NB4 (cell line): ENCODE results near the gene LRRC28.

ENCODE experiments used
- DNase-seq: peaks from one replicate; pipeline ENCODE4 v3.0.0; 2010; ENCODE audit warnings: low read depth
- H3K4me3 ChIP-seq: one replicate; pipeline ENCODE4 v1.5.1; 2011; ENCODE audit warnings: mild to moderate bottlenecking, low read depth, low read length, moderate library complexity
- MYC ChIP-seq: IDR thresholded peaks from 2 replicates; pipeline ENCODE4 v1.6.1; 2011; ENCODE audit warnings: low read depth, low read length
- POLR2A ChIP-seq: IDR thresholded peaks from 2 replicates; pipeline ENCODE4 v1.6.1; 2011; ENCODE audit warnings: mild to moderate bottlenecking; ENCODE audit not compliant: insufficient read length; ENCODE audit errors: extremely low read depth
- TF ChIP-seq, protein P1 (sequence below): IDR thresholded peaks from one replicate; pipeline ENCODE4 v1.5.1; 2012; ENCODE audit warnings: low read depth, low read length
- TF ChIP-seq, protein P2 (sequence below): IDR thresholded peaks from 2 replicates; pipeline ENCODE4 v1.6.1; 2011; ENCODE audit warnings: low read depth, low read length

LRRC28 gene

DNA sequence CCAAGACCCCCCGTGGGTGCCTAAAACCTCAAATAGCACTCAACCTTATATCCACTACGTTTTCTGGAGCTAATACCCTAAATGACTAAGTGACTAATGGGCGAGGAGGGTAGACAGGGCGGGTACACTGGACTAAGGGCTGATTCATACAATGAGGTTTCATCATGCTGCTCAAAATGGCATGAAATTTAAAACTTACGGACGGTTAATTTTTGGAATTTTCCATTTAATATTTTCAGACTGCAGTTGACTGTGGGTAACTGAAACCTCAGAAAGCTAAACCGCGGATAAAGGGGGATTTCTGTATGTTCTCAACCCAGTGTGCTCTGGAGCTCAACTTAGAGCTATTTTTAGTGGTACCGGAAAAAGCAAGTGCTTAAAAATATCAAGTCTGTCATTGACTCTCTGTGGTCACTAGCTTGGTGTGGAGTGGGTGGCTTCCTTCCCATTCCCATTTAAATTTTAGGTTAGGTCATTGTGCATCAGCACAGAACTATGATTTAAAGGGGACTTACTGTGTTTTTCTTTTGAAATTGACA, 72.9 kb downstream of the LRRC28 start:
- TF ChIP-seq MYC (no peak), POLR2A (no peak)
- TF ChIP-seq, protein P1, sequence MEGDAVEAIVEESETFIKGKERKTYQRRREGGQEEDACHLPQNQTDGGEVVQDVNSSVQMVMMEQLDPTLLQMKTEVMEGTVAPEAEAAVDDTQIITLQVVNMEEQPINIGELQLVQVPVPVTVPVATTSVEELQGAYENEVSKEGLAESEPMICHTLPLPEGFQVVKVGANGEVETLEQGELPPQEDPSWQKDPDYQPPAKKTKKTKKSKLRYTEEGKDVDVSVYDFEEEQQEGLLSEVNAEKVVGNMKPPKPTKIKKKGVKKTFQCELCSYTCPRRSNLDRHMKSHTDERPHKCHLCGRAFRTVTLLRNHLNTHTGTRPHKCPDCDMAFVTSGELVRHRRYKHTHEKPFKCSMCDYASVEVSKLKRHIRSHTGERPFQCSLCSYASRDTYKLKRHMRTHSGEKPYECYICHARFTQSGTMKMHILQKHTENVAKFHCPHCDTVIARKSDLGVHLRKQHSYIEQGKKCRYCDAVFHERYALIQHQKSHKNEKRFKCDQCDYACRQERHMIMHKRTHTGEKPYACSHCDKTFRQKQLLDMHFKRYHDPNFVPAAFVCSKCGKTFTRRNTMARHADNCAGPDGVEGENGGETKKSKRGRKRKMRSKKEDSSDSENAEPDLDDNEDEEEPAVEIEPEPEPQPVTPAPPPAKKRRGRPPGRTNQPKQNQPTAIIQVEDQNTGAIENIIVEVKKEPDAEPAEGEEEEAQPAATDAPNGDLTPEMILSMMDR, result no peak
- TF ChIP-seq, protein P2, sequence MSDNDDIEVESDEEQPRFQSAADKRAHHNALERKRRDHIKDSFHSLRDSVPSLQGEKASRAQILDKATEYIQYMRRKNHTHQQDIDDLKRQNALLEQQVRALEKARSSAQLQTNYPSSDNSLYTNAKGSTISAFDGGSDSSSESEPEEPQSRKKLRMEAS, result no peak
- no peak overlapping the region for H3K4me3 ChIP-seq
- DNase-seq, result peak; percentile 52

DNA sequence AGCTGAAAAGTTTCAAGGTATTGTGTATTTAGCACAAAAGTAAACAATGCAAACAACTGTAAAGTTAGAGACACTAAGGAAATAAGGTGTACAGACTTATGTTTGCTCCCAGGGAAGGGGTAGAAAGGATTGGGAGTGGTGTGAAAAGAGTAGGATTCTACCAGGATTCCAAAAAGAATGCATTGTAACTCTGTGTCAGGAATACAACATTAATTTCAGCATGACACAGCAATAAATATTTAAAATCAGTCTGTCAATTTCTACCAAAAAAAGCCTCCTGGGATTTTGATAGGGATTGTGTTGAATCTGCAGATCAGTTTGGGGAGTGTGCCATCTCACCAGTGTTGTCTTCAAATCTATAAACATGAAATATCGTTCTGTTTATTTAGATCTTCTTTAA, 73.4 kb downstream of the LRRC28 start:
- no peak overlapping the region for H3K4me3 ChIP-seq
- no peak for TF ChIP-seq MYC
- TF ChIP-seq, protein P1, result no peak
- TF ChIP-seq POLR2A, result no peak
- TF ChIP-seq, protein P2, result no peak

DNA sequence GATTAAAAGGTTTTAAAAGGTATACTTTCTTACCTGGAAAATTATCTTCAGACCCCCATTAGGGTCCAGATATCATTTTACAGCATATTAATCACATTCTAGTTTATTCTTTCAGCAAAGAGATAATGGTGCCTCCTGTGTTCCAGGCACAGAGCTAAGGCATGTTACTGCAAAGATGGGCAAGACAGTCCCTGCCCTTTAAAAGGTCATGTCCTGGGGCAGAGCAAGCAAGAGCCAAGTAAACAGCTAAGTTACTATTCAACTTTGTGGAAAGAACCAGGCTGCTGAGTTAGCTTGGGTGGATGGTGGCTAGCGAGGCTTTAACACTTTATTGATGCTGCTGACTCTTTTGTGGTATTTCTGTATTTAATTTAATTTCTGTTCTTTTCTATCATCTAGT, 75.0 kb downstream of the LRRC28 start:
- DNase-seq, result no peak
- TF ChIP-seq MYC, result no peak
- no peak for TF ChIP-seq POLR2A
- TF ChIP-seq, protein P2, result no peak
- TF ChIP-seq, protein P1, result no peak
- no peak overlapping the region for H3K4me3 ChIP-seq

More for the DNA sequence above, 73.4 kb downstream of the LRRC28 start:
- no peak for DNase-seq

DNA sequence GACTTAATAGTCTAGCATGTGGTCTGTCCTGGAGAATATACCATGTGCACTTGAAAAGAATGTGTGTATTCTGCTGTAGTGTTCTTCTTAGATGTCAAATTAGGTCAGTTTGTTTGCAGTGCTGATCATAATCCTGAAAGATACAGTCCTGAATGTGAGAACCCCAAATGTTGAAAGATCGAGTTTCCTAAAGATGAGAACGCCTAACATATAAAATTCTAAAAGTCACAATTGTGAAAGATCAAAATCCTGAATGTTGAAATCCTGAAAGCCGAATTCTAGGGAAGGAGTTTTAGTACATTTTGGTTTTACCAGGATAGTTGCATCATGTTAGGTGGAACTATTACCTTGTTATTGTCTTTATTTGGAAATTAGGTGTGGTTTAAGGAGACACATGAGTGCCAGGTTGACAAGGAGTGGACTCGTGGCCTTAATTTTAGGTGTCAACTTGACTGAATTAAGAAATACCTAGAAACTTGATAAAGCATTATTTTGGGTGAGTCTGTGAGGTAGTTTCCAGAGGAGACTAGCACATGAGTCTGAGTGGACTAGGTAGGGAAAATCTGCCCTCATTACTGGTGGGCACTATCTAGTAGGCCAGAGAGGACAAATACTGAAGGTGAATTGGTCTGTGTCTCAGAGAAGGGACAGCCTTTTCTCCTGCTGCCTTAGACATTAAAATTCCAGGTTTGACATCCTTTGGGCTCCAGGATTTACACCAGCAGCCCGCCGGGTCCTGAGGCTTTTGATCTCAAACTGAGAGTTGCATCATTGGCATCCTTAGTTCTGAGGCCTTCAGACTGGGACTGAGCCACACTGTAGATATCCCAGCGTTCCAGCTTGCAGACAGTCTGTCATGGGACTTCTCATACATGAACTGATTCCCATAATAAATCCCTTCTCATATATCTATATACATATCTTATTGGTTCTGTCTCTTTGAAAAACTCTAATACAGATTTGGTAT, 77.1 kb downstream of the LRRC28 start:
- DNase-seq, result no peak
- no peak overlapping the region for H3K4me3 ChIP-seq
- no peak for TF ChIP-seq POLR2A
- TF ChIP-seq, protein P2, result no peak

DNA sequence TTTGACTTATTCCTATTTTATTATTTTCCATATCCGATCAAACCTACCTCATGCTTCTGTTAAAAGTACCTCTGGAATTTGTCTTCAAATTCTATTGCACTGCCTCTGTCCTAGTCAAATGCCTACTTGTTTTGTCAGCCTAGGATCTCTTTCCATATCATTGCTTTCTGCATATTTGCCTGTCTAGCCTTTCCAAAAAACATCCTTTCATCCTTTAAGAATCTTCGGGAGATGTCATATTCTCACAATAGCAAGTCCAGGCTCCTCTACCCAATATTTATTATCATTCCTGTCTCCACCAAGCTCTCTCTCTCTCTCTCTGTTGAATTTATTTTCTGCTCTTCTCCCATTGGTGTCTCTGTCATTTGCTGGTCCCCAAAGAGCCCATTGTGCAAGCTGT, 80.1 kb downstream of the LRRC28 start:
- no peak for DNase-seq
- no peak overlapping the region for H3K4me3 ChIP-seq
- TF ChIP-seq, protein P2, result no peak
- TF ChIP-seq, protein P1, result no peak
- TF ChIP-seq MYC (no peak), POLR2A (no peak)

DNA sequence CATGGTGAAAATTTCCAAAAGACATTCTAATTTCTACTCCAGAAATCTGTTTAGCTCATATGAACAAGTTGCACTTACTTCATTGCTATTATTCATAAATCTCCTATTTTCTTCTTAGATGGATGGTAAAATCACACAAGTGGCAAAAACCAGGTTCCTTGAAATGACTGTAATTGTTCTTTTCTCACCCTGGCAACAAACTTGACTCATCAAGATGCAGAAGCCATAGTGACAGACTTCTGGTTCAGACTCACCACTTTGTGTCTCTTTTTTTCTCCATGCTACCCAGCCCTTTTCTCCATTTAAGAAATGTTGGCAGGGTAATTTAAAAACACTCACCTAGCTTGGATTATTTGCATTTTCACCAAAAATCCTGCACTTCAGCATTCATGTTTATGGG, 82.1 kb downstream of the LRRC28 start:
- no peak for DNase-seq
- TF ChIP-seq, protein P1, result no peak
- H3K4me3 ChIP-seq, result no peak overlapping the region
